Pons (tissue), 1 donor: Measurements from ENCODE around the gene GPR143.
"Not testable (repeated sequence)": the region's sequence is repeated elsewhere in the genome, so short reads cannot be mapped to it uniquely, and the experiment has no call there.

Experiments
- DNase-seq: peaks from one replicate; pipeline ENCODE4 v3.0.0-alpha.2; 2016; ENCODE audit warnings: low spot score

GPR143 gene

GRCh38 chrX:9768321-9768839, 2.7 kb upstream of the GPR143 start:
- not testable (repeated sequence) for DNase-seq

DNA sequence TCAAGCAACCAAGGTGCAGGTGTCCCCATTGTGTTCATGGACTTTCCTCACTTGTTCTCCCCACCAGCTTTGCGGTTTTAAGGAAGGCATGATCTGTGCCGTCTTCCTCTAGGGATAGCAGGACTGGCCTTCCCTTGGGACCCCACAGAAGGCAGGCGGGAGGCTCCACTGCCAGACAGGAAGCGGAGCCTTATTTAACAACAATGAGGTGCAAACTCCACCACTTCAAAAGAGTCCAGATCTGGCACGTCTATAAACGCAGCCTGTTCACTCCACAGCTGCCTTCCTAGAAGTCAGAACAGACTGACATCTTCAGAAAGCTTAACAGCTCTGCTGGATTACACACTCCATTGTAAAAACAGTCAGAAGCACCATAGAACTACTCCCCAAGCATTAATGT, 1.7 kb upstream of the GPR143 start:
- DNase-seq: no peak

GRCh38 chrX:9765072-9765736, 443 bp downstream of the GPR143 start:
- DNase-seq: no peak

DNA sequence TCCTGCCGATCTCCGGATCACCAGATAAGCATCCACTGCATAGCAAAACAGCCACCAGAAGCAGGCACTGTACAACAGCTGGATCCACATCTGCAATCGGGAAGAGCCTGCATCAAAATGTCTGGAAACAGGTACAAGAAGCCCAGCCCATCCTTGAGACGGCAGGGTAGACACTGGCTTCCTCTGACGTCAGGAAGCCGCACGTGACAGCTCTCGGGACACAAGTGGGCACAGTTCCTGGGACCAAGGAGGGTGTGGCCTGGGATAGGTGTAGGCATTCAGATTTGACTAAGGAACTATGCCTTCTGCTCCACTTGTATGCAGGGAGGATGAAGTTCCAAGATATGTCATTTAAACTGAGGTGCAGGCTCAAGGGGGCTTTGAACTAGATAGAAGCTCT, 6.3 kb downstream of the GPR143 start:
- no peak for DNase-seq

GRCh38 chrX:9758021-9758638, 7.5 kb downstream of the GPR143 start:
- DNase-seq: no peak

DNA sequence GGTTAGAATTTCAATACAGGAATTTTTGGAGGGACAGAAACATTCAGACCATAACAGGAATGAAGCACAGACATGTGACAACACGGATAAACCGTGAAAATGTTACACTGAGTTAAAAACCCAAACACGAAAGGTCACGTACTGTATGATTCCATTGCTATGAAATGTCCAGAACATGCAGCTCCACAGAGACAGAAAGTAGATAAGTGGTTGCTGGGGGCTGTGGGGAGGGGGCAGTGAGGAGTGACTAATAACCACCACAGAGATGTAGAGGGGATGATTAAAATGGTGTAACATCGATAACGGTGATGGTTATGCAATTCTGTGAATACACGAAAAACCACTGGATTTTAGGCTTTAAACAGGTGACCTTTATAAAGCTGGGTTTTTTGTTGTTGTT, 8.3 kb downstream of the GPR143 start:
- DNase-seq: no peak

- DNase-seq: no peak
Observed at GRCh38 chrX:9749146-9749692, 16.4 kb downstream of the GPR143 start.

DNA sequence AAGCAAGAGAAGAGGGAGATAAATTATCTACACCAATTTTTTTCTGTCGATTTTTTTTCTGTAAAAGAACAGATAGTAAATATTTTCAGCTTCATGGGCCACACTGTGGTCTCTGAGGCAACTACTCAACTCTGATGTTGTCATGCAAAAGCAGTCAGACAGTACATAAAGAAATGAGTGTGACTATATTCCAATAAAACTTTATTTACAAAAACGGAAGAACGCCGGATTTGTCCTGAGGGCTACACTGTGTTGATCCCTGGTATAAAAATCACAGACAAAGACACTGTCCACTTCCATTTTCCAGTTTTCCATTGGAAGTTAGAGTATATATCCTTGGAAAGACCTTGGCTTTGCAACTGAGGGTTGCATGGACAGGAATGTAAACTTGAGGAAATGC, 18.0 kb downstream of the GPR143 start:
- DNase-seq: no peak

DNA sequence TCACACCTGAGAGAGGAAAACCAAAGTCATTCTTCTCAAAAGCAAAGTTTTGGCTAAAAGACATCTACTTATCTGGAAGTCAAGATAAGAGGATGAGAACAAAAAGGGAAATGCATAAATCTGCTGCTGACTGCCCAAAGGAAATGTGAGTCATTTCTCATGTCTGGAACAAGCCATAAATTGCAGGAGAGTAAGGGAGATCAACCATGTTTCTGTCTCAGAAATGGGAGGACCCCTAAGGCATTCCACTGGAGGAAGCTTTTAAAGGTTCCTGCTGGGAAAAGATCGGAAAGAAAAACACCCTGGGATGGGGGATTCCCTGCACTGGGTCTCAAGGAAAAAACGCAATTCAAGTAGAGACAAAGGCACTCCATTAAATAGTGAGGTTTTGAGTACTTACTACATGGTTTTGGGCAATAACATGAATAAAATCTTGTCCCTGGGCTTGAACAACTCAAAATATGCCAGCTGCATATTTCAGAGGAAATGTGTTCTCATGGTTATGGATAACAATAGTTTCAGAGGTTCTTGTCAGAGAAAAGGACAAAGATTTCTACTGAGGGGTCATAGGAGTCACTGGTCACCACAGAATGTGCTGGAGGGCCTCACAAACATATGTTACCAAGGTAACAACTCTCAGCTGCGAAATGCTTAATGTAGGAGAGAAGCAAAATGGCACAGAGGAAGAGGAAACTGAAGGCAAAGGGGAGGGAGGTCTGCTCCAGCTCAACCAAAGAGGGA, 19.3 kb downstream of the GPR143 start:
- no peak for DNase-seq

DNA sequence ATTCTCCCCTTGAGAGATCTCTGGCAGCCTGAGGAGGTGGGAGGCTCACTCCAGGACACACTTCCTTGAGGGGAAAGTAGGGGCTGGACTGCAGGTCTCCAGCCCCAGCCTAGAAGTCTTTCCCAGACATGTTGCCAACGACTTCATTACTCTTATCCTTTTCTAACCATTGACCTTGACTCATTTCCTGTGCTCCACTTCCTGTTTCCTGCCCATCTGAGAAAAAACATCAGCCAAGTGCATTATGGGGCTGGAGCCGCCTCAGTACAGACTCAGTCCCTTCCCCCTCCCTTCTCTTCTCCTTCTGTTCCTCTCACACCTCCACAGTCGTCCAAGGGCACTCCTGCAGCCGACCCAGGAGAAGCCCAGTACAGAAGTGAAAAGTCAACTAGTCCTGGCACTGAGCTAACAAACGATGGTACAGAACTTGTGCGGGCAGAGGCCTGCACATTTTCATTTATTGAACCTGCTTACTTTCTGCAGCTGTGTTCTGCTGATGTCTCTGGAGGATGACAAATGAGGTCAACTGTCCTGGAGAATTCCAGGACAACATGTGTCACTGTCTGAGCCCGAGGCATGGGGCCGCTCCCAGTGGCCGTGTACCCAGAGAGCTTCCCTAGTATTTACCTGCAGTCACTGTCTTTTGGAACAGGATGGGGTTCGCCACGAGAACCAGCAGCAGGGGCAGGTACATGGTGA, 20.1 kb downstream of the GPR143 start:
- no peak for DNase-seq

DNA sequence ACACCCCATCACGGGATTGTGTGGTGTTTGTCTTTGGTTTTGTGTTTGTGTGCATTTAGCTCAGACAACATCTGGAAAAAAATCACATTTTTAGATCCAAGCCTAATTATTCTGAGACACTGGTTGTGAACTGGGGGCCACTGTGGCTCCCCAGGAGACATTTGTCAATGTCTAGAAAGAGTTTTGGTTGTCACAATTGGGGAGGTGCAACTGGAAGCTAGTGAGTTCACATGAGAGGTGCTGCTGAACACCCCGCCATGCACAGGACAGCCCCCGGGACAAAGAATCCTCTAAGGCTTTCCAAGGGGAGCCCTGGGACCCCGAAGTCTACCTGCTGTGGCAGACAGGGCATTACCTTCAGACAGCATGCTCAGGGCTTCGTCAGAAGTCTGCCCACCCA, 26.5 kb downstream of the GPR143 start:
- DNase-seq: no peak

GRCh38 chrX:9738151-9738550, 27.5 kb downstream of the GPR143 start:
- no peak for DNase-seq

DNA sequence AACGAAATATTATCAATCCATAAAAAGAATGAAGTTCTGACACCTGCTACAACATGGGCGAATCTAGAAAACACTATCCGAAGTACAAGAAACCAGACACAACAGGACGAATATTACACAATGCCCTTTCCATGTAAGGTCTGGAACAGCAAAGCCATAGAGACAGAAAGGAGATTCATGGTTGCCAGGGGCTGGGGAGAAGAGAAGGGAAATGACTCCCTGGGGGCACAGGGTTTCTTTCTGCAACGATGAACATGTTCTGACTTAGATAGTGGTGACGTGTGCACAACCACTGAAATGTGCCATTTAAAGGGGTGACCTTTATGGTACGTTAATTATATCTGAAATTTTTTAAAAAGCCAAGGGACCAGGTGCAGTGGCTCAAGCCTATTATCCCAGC, 28.3 kb downstream of the GPR143 start:
- no peak for DNase-seq

DNA sequence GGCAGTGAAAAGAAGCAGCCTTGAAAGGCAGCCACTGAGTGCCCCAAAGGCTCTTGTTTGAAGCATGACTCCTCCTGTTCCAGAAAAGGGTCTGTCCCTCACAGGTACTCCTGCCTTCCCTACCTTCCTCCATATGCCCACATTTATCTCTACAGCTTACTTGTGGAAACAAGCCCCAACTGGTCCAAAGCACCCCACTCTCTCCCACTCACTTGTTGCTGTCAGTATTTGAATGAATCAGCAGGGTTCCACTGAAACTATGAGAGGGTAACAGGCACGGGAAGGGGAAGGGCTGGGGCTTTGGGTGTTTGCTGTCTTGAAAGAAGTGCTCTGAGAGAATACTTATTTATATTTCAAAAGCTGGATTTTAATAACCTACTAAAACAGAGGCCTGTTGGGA, 34.9 kb downstream of the GPR143 start:
- no peak for DNase-seq

- no peak for DNase-seq
Observed at GRCh38 chrX:9730078-9730477, 35.6 kb downstream of the GPR143 start.

- no peak for DNase-seq
Observed at GRCh38 chrX:9729171-9729885, 36.3 kb downstream of the GPR143 start.

- no peak for DNase-seq
Observed at GRCh38 chrX:9728261-9728660, 37.4 kb downstream of the GPR143 start.

- DNase-seq: no peak
Observed at GRCh38 chrX:9724711-9725110, 40.9 kb downstream of the GPR143 start.

- no peak for DNase-seq
Observed at GRCh38 chrX:9717376-9717775, 48.3 kb downstream of the GPR143 start.

DNA sequence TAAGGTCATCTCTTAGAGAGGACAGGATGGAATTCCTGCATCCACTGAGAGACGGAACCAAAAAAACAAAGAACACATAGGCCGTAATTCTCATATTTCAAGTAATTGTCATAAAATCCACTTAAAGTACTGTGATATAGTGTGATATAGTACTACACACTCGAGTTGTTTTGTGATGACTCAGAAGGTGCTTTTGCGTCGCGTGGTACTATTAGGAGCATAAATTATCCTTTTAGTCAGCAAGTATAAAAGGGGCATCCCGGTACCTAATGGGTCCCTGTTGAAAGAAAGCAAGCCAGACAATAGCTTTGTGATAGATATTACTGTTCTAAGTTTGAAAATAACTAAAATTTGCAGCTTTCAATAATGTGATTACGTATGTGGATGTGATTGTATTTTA, 55.3 kb downstream of the GPR143 start:
- DNase-seq: no peak

DNA sequence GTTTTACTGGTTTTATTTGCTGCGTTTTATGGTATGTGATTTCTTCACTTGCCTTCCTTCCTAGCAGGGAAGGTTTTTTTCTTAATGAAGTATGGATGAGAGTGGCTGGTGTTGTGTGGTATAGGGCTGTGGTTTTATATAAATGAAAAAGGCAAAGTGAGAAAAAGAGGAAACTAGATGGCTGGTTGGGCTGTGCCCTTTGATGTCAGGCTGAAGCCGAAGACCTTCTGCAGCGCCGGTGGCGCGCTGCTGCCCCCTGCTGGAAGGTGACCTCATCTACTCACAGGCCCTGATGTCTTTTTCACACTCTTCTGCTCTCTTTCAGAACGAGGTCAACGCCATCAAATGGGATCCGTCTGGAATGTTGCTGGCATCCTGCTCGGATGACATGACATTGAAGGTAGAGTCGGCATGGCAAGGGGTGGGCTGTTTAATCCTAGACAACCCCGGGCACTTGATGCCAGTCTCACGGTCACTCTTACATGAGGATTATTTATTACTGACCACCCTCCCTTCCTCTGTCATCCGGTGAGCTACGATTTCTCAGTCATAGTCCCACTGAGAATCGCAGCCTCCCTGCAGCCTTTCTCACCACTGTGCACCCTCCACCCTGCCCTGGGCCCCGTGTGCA, 56.6 kb downstream of the GPR143 start:
- DNase-seq: peak; percentile 77
